Common myeloid progenitor, CD34-positive (primary cell): ENCODE data around the gene GIMAP5.
A peak's percentile ranks its signal among the peaks of the same experiment; 100 is the strongest.

Source experiments
- CTCF ChIA-PET: fragments of 350-600 bp; sonication (Branson Sonifier 250); formaldehyde crosslinking; loops from one replicate; lab custom pipeline; 2021; ENCODE audit warnings: antibody characterized with exemption; lab: Charles Lee
- POLR2A ChIA-PET: fragments of 350-600 bp; sonication (Branson Sonifier 250); formaldehyde crosslinking; loops from one replicate; lab custom pipeline; 2021; ENCODE audit warnings: antibody characterized with exemption; lab: Charles Lee
- DNase-seq, 3 donors: peaks; one replicate each; pipeline versions ENCODE4 v3.0.0 to v3.0.0-alpha.2; 2013
- H3K27ac ChIP-seq, 2 experiments: 1 replicate in 1 of 2; 2 replicates in 1 of 2; pipeline ENCODE4 v1.7.0; 2013; ENCODE audit warnings: inconsistent platforms in 2 of 2, low read length in 2 of 2, mild to moderate bottlenecking in 2 of 2, low read depth in 1 of 2, moderate library complexity in 1 of 2; ENCODE audit not compliant: severe bottlenecking in 2 of 2, insufficient read depth in 1 of 2, poor library complexity in 1 of 2
- H3K27me3 ChIP-seq, 5 experiments: replicated peaks in 2 of 5; 1 replicate in 3 of 5; 2 replicates in 2 of 5; pipeline versions ENCODE4 v1.6.1 to v1.7.0; 2013; ENCODE audit warnings: low read length in 4 of 5, mild to moderate bottlenecking in 2 of 5, moderate library complexity in 2 of 5, inconsistent platforms in 1 of 5; ENCODE audit not compliant: insufficient read depth in 5 of 5, control insufficient read depth in 4 of 5
- H3K36me3 ChIP-seq, 4 experiments: 1 replicate in 2 of 4; 2 replicates in 2 of 4; pipeline versions ENCODE4 v1.6.1 to v1.7.0; 2013; ENCODE audit warnings: low read length in 3 of 4, control low read depth in 1 of 4, mild to moderate bottlenecking in 1 of 4; ENCODE audit not compliant: control insufficient read depth in 4 of 4, insufficient read depth in 4 of 4
- H3K4me1 ChIP-seq, 4 experiments: 1 replicate in 3 of 4; 2 replicates in 1 of 4; pipeline versions ENCODE4 v1.6.1 to v1.7.1; 2013; ENCODE audit warnings: low read length in 3 of 4, mild to moderate bottlenecking in 3 of 4, control low read depth in 1 of 4, inconsistent platforms in 1 of 4, moderate library complexity in 1 of 4; ENCODE audit not compliant: control insufficient read depth in 4 of 4, insufficient read depth in 4 of 4; ENCODE audit errors: control extremely low read depth in 1 of 4
- H3K4me3 ChIP-seq, 7 experiments: 1 replicate in 4 of 7; 2 replicates in 3 of 7; pipeline versions ENCODE4 v1.5.1 to v1.7.0; 2013; ENCODE audit warnings: mild to moderate bottlenecking in 7 of 7, low read length in 6 of 7, moderate library complexity in 6 of 7, inconsistent platforms in 2 of 7, low read depth in 2 of 7, control low read depth in 1 of 7; ENCODE audit not compliant: insufficient read depth in 4 of 7, control insufficient read depth in 1 of 7; ENCODE audit errors: extremely low read depth in 1 of 7
- H3K9me3 ChIP-seq, 5 experiments: 1 replicate in 4 of 5; 2 replicates in 1 of 5; pipeline versions ENCODE4 v1.6.1 to v1.7.1; 2013; ENCODE audit warnings: low read length in 4 of 5, mild to moderate bottlenecking in 2 of 5, inconsistent platforms in 1 of 5, low read depth in 1 of 5, moderate library complexity in 1 of 5; ENCODE audit not compliant: control insufficient read depth in 4 of 5, insufficient read depth in 2 of 5; ENCODE audit errors: control extremely low read depth in 1 of 5
- WGBS: methylation state at CpG from one replicate; pipeline ENCODE4 v1.1.5; 2013; ENCODE audit not compliant: insufficient coverage; 5-methylcytosine and 5-hydroxymethylcytosine counted together

Gene GIMAP5

GRCh38 chr7:150754951-150755350, 17.7 kb downstream of the GIMAP5 start:
- peaks cover 0 to 45% (median 32%) of the 10 kb centered on the region in 4 experiments for H3K4me1 ChIP-seq
- POLR2A ChIA-PET: interaction anchor here (0.6 to 1.5 kb wide), 3 partner anchors 304 to 402 kb away, joined by 3 to 5 read pairs (median 3); no protein-coding TSS in a partner anchor
- peak overlapping the region; percentile 59 to 79 for H3K27ac ChIP-seq
- peak overlapping the region in 3 of 7 experiments; percentile 20 to 49 (median 40) for H3K4me3 ChIP-seq
- H3K9me3 ChIP-seq: no peaks in the 10 kb centered on the region
- H3K27me3 ChIP-seq: no peaks in the 10 kb centered on the region
- CTCF ChIA-PET: interaction anchor here (0.8 to 5.2 kb wide), 10 partner anchors 8 to 321 kb away, joined by 3 to 59 read pairs (median 4); partner anchors contain the start of genes GIMAP1, GIMAP5 and GIMAP8
- DNase-seq: peak in 2 of 3 donors; percentile 22 to 48
- H3K36me3 ChIP-seq: no peaks in the 10 kb centered on the region

DNA sequence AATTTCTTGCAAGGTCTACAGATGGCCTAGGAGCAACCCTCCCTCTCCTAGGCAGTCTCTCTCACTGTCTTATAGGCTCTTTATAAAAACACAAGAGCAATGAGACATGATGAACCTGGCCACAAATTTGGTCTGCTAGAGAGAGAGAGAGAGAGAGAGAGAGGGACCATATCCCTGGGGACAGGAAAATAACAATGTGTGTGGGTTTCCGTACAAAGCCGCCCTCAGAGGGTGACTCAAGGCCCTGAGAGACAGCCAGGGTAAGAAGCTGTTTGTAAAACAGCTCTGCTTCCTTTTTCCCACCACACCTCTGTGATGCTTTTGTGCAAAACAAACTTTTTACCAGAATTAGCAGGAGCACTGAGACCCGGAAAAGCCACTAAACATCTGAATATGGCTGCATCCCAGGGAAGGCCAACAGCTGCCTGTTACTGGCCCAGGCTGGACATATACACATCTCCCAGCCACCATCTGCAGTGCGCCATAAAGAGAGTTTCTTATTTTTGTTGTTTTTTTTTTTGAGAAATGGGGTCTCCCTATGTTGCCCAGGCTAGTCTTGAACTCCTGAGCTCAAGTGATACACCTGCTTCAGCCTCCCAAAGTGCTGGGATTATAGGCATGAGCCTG, 18.4 kb downstream of the GIMAP5 start:
- H3K27me3 ChIP-seq: no peaks in the 10 kb centered on the region
- 0% methylated on average over 2 of the region's 4 CpGs for WGBS
- peak overlapping the region in 3 of 7 experiments; percentile 20 to 49 (median 40) for H3K4me3 ChIP-seq
- H3K4me1 ChIP-seq: peaks cover 0 to 45% (median 32%) of the 10 kb centered on the region in 4 experiments
- no peaks in the 10 kb centered on the region for H3K9me3 ChIP-seq
- CTCF ChIA-PET: interaction anchor here (0.7 to 5.2 kb wide), 16 partner anchors 9 to 327 kb away, joined by 3 to 59 read pairs (median 4); partner anchors contain the start of genes GIMAP1, GIMAP2, GIMAP5 and GIMAP8
- no peaks in the 10 kb centered on the region for H3K36me3 ChIP-seq
- peak overlapping the region; percentile 59 to 79 for H3K27ac ChIP-seq
- POLR2A ChIA-PET: interaction anchor here (0.6 to 1.5 kb wide), 4 partner anchors 14 to 402 kb away, joined by 3 to 5 read pairs (median 3); no protein-coding TSS in a partner anchor
- peak; percentile 83 to 95 (median 92) for DNase-seq

DNA sequence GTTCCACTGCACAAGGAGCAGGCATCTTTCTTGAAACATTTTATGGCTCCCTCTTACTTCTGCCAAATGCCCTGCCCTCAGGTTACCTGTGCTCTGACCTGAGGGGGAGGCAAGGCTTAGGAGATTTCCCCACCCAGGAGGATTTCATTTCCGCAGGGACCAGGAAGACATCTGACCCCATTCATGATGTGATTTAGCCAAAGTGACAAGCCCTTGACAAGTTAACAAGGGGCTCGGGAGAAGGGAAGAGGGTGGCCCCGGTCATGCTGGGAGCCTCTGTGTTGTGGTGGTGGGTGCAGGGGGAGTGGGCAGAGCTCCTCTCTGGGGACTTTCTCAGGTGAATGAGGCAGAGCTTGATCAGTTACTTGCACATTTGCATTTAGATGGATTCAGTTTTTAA, 18.9 kb downstream of the GIMAP5 start:
- H3K4me3 ChIP-seq: no peak overlapping the region
- peak overlapping the region; percentile 59 to 79 for H3K27ac ChIP-seq
- ChIA-PET POLR2A (interaction anchor here (0.7 to 1.5 kb wide), 3 partner anchors 15 to 307 kb away, joined by 3 read pairs; no protein-coding TSS in a partner anchor), CTCF (interaction anchor here (0.7 to 5.2 kb wide), 14 partner anchors 9 to 327 kb away, joined by 3 to 59 read pairs (median 4); partner anchors contain the start of genes GIMAP2, GIMAP5 and GIMAP8)
- 48% methylated on average over 2 of the region's 3 CpGs for WGBS
- no peaks in the 10 kb centered on the region for H3K27me3 ChIP-seq
- no peaks in the 10 kb centered on the region for H3K36me3 ChIP-seq
- H3K9me3 ChIP-seq: no peaks in the 10 kb centered on the region
- H3K4me1 ChIP-seq: peaks cover 0 to 45% (median 32%) of the 10 kb centered on the region in 4 experiments
- no peak for DNase-seq

DNA sequence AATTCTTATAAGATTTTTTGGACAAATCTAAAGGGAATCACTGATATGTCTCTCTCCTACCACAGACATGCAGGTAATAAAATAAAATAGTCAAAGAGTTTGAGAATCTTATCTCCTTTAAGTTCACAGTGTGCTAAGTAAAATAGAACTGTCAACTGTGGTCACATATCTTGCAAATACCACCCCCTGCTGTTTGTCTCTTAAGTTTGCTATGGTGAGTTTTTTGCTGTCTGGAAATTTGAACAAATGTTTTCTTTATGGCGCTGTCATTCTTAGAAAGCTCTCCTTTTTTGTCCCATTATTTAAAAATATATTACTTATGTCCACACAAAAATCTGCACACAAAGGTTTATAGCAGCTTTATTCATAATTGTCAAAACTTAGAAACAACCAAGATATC, 19.6 kb downstream of the GIMAP5 start:
- peak; percentile 50 to 74 (median 74) for DNase-seq
- CTCF ChIA-PET: interaction anchor here (1.2 to 5.2 kb wide), 4 partner anchors 19 to 309 kb away, joined by 3 to 59 read pairs (median 5); partner anchors contain the start of gene GIMAP8
- H3K4me3 ChIP-seq: no peak overlapping the region
- no peaks in the 10 kb centered on the region for H3K9me3 ChIP-seq
- H3K4me1 ChIP-seq: peaks cover 0 to 45% (median 32%) of the 10 kb centered on the region in 4 experiments
- POLR2A ChIA-PET: no interaction called here
- H3K27me3 ChIP-seq: no peaks in the 10 kb centered on the region
- no CpG with 5 or more reads among the region's 1 CpG for WGBS
- no peaks in the 10 kb centered on the region for H3K36me3 ChIP-seq
- no peak overlapping the region for H3K27ac ChIP-seq

DNA sequence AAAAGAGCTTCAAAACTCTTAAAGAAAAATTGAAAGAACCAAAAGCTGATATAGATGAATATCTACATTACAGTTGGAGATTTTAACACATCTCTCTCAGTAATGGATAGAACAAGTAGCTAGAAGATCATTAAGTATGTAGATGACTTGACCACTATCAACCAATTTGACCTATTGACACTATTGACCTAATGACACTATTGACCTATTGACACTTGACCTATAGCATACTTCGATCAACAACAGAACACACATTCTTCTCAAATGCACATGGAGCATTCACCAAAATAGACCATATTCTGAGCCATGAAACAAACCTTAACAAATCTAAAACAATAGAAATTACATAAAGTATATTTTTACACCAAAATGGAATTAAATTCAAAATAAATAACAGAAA, 22.3 kb downstream of the GIMAP5 start:
- CTCF ChIA-PET: interaction anchor here (0.7 to 2.2 kb wide), 4 partner anchors 12 to 314 kb away, joined by 3 to 14 read pairs (median 4); partner anchors contain the start of gene GIMAP8
- POLR2A ChIA-PET: interaction anchor here (0.6 kb wide), 1 partner anchor 213 kb away, joined by 3 read pairs; no protein-coding TSS in a partner anchor
- H3K27ac ChIP-seq: no peak overlapping the region

GRCh38 chr7:150766334-150766709, 29.1 kb downstream of the GIMAP5 start:
- POLR2A ChIA-PET: no interaction called here

More for the DNA sequence above, 22.3 kb downstream of the GIMAP5 start:
- WGBS: no CpG with 5 or more reads among the region's 1 CpG
- no peaks in the 10 kb centered on the region for H3K9me3 ChIP-seq
- no peaks in the 10 kb centered on the region for H3K36me3 ChIP-seq
- H3K27me3 ChIP-seq: no peaks in the 10 kb centered on the region
- peaks cover 0 to 26% (median 19%) of the 10 kb centered on the region in 4 experiments for H3K4me1 ChIP-seq
- DNase-seq: no peak
- H3K4me3 ChIP-seq: no peak overlapping the region

More at GRCh38 chr7:150766334-150766709, 29.1 kb downstream of the GIMAP5 start:
- H3K9me3 ChIP-seq: no peaks in the 10 kb centered on the region
- H3K4me1 ChIP-seq: no peaks in the 10 kb centered on the region
- no peak overlapping the region for H3K4me3 ChIP-seq
- DNase-seq: no peak
- CTCF ChIA-PET: interaction anchor here (1.0 to 2.1 kb wide), 2 partner anchors 11 to 27 kb away, joined by 3 to 4 read pairs; no protein-coding TSS in a partner anchor
- H3K36me3 ChIP-seq: no peaks in the 10 kb centered on the region
- H3K27ac ChIP-seq: no peak overlapping the region
- no peaks in the 10 kb centered on the region for H3K27me3 ChIP-seq
